CD8-positive, alpha-beta memory T cell (primary cell): Measurements from ENCODE around the gene EZH1. TPM values are rescaled to one million over a fixed set of nuclear protein-coding genes. Genes with fewer than 3 reads are reported as not detected.

ENCODE experiments used
- CTCF ChIA-PET: fragments of 350-600 bp; sonication (Branson Sonifier 250); formaldehyde crosslinking; loops from one replicate; lab custom pipeline; 2021; ENCODE audit warnings: antibody characterized with exemption; lab: Charles Lee
- POLR2A ChIA-PET: fragments of 350-600 bp; sonication (Branson Sonifier 250); formaldehyde crosslinking; loops from one replicate; lab custom pipeline; 2021; ENCODE audit warnings: antibody characterized with exemption; lab: Charles Lee
- DNase-seq, 5 donors: peaks; one replicate each; pipeline versions ENCODE4 v3.0.0 to v3.0.0-alpha.2; 2020 to 2022; ENCODE audit warnings: mixed read lengths in 1 of 5
- H3K27ac ChIP-seq: one replicate; pipeline ENCODE4 v1.7.0; 2013; ENCODE audit warnings: low read depth, mild to moderate bottlenecking, low read length, moderate library complexity
- H3K27me3 ChIP-seq: 2 replicates; pipeline ENCODE4 v1.7.0; 2013; ENCODE audit warnings: low read length, mild to moderate bottlenecking; ENCODE audit not compliant: insufficient read depth, poor library complexity, severe bottlenecking
- H3K36me3 ChIP-seq: 2 replicates; pipeline ENCODE4 v1.7.0; 2013; ENCODE audit warnings: mild to moderate bottlenecking, low read length, moderate library complexity; ENCODE audit not compliant: insufficient read depth
- H3K4me1 ChIP-seq: 2 replicates; pipeline ENCODE4 v1.7.0; 2013; ENCODE audit warnings: mild to moderate bottlenecking, low read length, moderate library complexity; ENCODE audit not compliant: insufficient read depth
- H3K4me3 ChIP-seq: 2 replicates; pipeline ENCODE4 v1.7.0; 2013; ENCODE audit warnings: mild to moderate bottlenecking, low read length
- H3K9me3 ChIP-seq: 2 replicates; pipeline ENCODE4 v1.7.0; 2013; ENCODE audit warnings: mild to moderate bottlenecking, low read length
- H3K27ac Mint-ChIP-seq, 8 donors: one replicate each; pipeline ENCODE4 v1.8.0; 2020 to 2021; ENCODE audit warnings: mixed read lengths in 8 of 8, mild to moderate bottlenecking in 6 of 8, inconsistent platforms in 3 of 8, moderate library complexity in 3 of 8
- H3K27me3 Mint-ChIP-seq, 2 donors: one replicate each; pipeline ENCODE4 v1.8.0; 2020 to 2021; ENCODE audit warnings: mixed read lengths in 2 of 2, mild to moderate bottlenecking in 1 of 2, moderate library complexity in 1 of 2
- H3K36me3 Mint-ChIP-seq, 3 donors: one replicate each; pipeline ENCODE4 v1.8.0; 2020 to 2021; ENCODE audit warnings: mixed read lengths in 3 of 3, inconsistent platforms in 1 of 3, mild to moderate bottlenecking in 1 of 3
- H3K4me1 Mint-ChIP-seq, 3 donors: one replicate each; pipeline ENCODE4 v1.8.0; 2020 to 2021; ENCODE audit warnings: mixed read lengths in 3 of 3, inconsistent platforms in 1 of 3, mild to moderate bottlenecking in 1 of 3
- H3K4me3 Mint-ChIP-seq, 7 donors: one replicate each; pipeline ENCODE4 v1.8.0; 2020 to 2021; ENCODE audit warnings: mixed read lengths in 7 of 7, mild to moderate bottlenecking in 6 of 7, moderate library complexity in 4 of 7, inconsistent platforms in 2 of 7
- H3K9me3 Mint-ChIP-seq, 5 donors: one replicate each; pipeline ENCODE4 v1.8.0; 2020 to 2022; ENCODE audit warnings: mixed read lengths in 5 of 5, mild to moderate bottlenecking in 3 of 5, moderate library complexity in 2 of 5, inconsistent platforms in 1 of 5
- polyA plus RNA-seq: library from polyadenylated mRNA; unstranded; fragments of 300-500 nt; fragmentation: Illumina TruSeq; gene quantifications from one replicate; pipeline ENCODE4 v1.2.3, GENCODE V29; 2021
- total RNA-seq, 2 experiments: library from RNA; stranded (reverse); gene quantifications; one replicate each; pipeline ENCODE4 v1.2.3, GENCODE V29; 2021

The EZH1 gene
- total and polyA plus RNA-seq, 3 experiments from 2014 or later, result 37.2 to 42.6 (median 40.8) TPM

GRCh38 chr17:42704490-42704836, 40.4 kb downstream of the EZH1 start:
- Mint-ChIP-seq H3K4me3 (peak overlapping the region in 1 of 7 donors; percentile 37), H3K27ac (no peak overlapping the region), H3K4me1 (peaks cover 10 to 48% (median 16%) of the 10 kb centered on the region in 3 donors), H3K9me3 (no peaks in the 10 kb centered on the region), H3K36me3 (peaks cover 31 to 92% (median 46%) of the 10 kb centered on the region in 3 donors), H3K27me3 (no peaks in the 10 kb centered on the region)
- ChIA-PET CTCF (interaction anchor here (0.6 kb wide), 1 partner anchor 58 kb away, joined by 3 read pairs; no protein-coding TSS in a partner anchor), POLR2A (no interaction called here)
- no peak for DNase-seq
- peaks cover 57% of the 10 kb centered on the region for H3K36me3 ChIP-seq
- H3K4me1 ChIP-seq, result peaks cover 24% of the 10 kb centered on the region
- H3K27me3 ChIP-seq, result no peaks in the 10 kb centered on the region
- no peaks in the 10 kb centered on the region for H3K9me3 ChIP-seq
- no peak overlapping the region for H3K27ac ChIP-seq
- no peak overlapping the region for H3K4me3 ChIP-seq

- peak overlapping the region in 1 of 8 donors; percentile 71 for H3K27ac Mint-ChIP-seq
- no peak for DNase-seq
- H3K4me1 Mint-ChIP-seq, result peaks cover 6 to 30% (median 10%) of the 10 kb centered on the region in 3 donors
- no peaks in the 10 kb centered on the region for H3K9me3 Mint-ChIP-seq
- no peaks in the 10 kb centered on the region for H3K27me3 ChIP-seq
- H3K9me3 ChIP-seq, result no peaks in the 10 kb centered on the region
- H3K36me3 Mint-ChIP-seq, result peaks cover 19 to 80% (median 29%) of the 10 kb centered on the region in 3 donors
- H3K27ac ChIP-seq, result no peak overlapping the region
- peaks cover 0 to 2% of the 10 kb centered on the region in 2 donors for H3K27me3 Mint-ChIP-seq
- peak overlapping the region in 1 of 7 donors; percentile 9 for H3K4me3 Mint-ChIP-seq
- H3K4me3 ChIP-seq, result no peak overlapping the region
- POLR2A ChIA-PET, result no interaction called here
- H3K36me3 ChIP-seq, result peaks cover 44% of the 10 kb centered on the region
- H3K4me1 ChIP-seq, result peaks cover 17% of the 10 kb centered on the region
- CTCF ChIA-PET, result no interaction called here
Observed at GRCh38 chr17:42702446-42702845, 42.4 kb downstream of the EZH1 start.

- Mint-ChIP-seq H3K9me3 (no peaks in the 10 kb centered on the region), H3K4me1 (peaks cover 0 to 14% (median 0%) of the 10 kb centered on the region in 3 donors), H3K27ac (no peak overlapping the region), H3K36me3 (peaks cover 18 to 70% (median 29%) of the 10 kb centered on the region in 3 donors), H3K4me3 (no peak overlapping the region), H3K27me3 (peaks cover 0 to 2% of the 10 kb centered on the region in 2 donors)
- peaks cover under 1% of the 10 kb centered on the region for H3K4me1 ChIP-seq
- ChIA-PET POLR2A (no interaction called here), CTCF (interaction anchor here (1.3 kb wide), 1 partner anchor 122 kb away, joined by 4 read pairs; no protein-coding TSS in a partner anchor)
- H3K27me3 ChIP-seq, result no peaks in the 10 kb centered on the region
- H3K9me3 ChIP-seq, result no peaks in the 10 kb centered on the region
- no peak overlapping the region for H3K27ac ChIP-seq
- no peak for DNase-seq
- no peak overlapping the region for H3K4me3 ChIP-seq
- peaks cover 39% of the 10 kb centered on the region for H3K36me3 ChIP-seq
Observed at GRCh38 chr17:42700586-42701289, 44.1 kb downstream of the EZH1 start.

GRCh38 chr17:42699415-42699740, 45.5 kb downstream of the EZH1 start:
- Histone ChIP-seq H3K4me3 (no peak overlapping the region), H3K27ac (no peak overlapping the region), H3K27me3 (no peaks in the 10 kb centered on the region), H3K36me3 (peaks cover 26% of the 10 kb centered on the region), H3K4me1 (no peaks in the 10 kb centered on the region), H3K9me3 (no peaks in the 10 kb centered on the region)
- no peak for DNase-seq
- H3K4me1 Mint-ChIP-seq, result peaks cover 0 to 4% (median 0%) of the 10 kb centered on the region in 3 donors
- peak overlapping the region in 1 of 8 donors; percentile 63 for H3K27ac Mint-ChIP-seq
- ChIA-PET CTCF (interaction anchor here (2.1 kb wide), 1 partner anchor 20 kb away, joined by 6 read pairs; no protein-coding TSS in a partner anchor), POLR2A (no interaction called here)
- H3K9me3 Mint-ChIP-seq, result no peaks in the 10 kb centered on the region
- peaks cover 0 to 2% of the 10 kb centered on the region in 2 donors for H3K27me3 Mint-ChIP-seq
- peaks cover 10 to 58% (median 20%) of the 10 kb centered on the region in 3 donors for H3K36me3 Mint-ChIP-seq
- H3K4me3 Mint-ChIP-seq, result no peak overlapping the region

- Mint-ChIP-seq H3K27ac (no peak overlapping the region), H3K27me3 (peaks cover 0 to 2% of the 10 kb centered on the region in 2 donors), H3K4me1 (peaks cover 0 to 4% (median 0%) of the 10 kb centered on the region in 3 donors), H3K4me3 (no peak overlapping the region), H3K36me3 (peaks cover 8 to 53% (median 18%) of the 10 kb centered on the region in 3 donors), H3K9me3 (no peaks in the 10 kb centered on the region)
- Histone ChIP-seq H3K4me1 (no peaks in the 10 kb centered on the region), H3K36me3 (peaks cover 22% of the 10 kb centered on the region), H3K27me3 (no peaks in the 10 kb centered on the region), H3K27ac (no peak overlapping the region), H3K4me3 (no peak overlapping the region), H3K9me3 (no peaks in the 10 kb centered on the region)
- ChIA-PET CTCF (interaction anchor here (2.1 kb wide), 1 partner anchor 19 kb away, joined by 6 read pairs; no protein-coding TSS in a partner anchor), POLR2A (no interaction called here)
- no peak for DNase-seq
Observed at GRCh38 chr17:42698736-42699414, 46.0 kb downstream of the EZH1 start.

GRCh38 chr17:42697108-42697811, 47.6 kb downstream of the EZH1 start:
- Histone ChIP-seq H3K27ac (no peak overlapping the region), H3K36me3 (peaks cover 10% of the 10 kb centered on the region), H3K27me3 (no peaks in the 10 kb centered on the region), H3K4me3 (no peak overlapping the region), H3K4me1 (no peaks in the 10 kb centered on the region), H3K9me3 (no peaks in the 10 kb centered on the region)
- CTCF ChIA-PET, result no interaction called here
- peaks cover 0 to 4% (median 0%) of the 10 kb centered on the region in 3 donors for H3K4me1 Mint-ChIP-seq
- POLR2A ChIA-PET, result no interaction called here
- peaks cover 0 to 2% of the 10 kb centered on the region in 2 donors for H3K27me3 Mint-ChIP-seq
- peaks cover 3 to 39% (median 6%) of the 10 kb centered on the region in 3 donors for H3K36me3 Mint-ChIP-seq
- H3K9me3 Mint-ChIP-seq, result no peaks in the 10 kb centered on the region
- no peak overlapping the region for H3K4me3 Mint-ChIP-seq
- H3K27ac Mint-ChIP-seq, result peak overlapping the region in 1 of 8 donors; percentile 86
- no peak for DNase-seq

GRCh38 chr17:42695500-42695899, 49.3 kb downstream of the EZH1 start:
- Mint-ChIP-seq H3K27ac (no peak overlapping the region), H3K36me3 (peaks cover 0 to 22% (median 3%) of the 10 kb centered on the region in 3 donors), H3K4me3 (no peak overlapping the region), H3K9me3 (no peaks in the 10 kb centered on the region), H3K27me3 (peaks cover 0 to 2% of the 10 kb centered on the region in 2 donors), H3K4me1 (no peaks in the 10 kb centered on the region)
- no peaks in the 10 kb centered on the region for H3K4me1 ChIP-seq
- ChIA-PET POLR2A (no interaction called here), CTCF (no interaction called here)
- no peak overlapping the region for H3K4me3 ChIP-seq
- peaks cover 6% of the 10 kb centered on the region for H3K36me3 ChIP-seq
- DNase-seq, result no peak
- no peaks in the 10 kb centered on the region for H3K9me3 ChIP-seq
- H3K27me3 ChIP-seq, result no peaks in the 10 kb centered on the region
- H3K27ac ChIP-seq, result no peak overlapping the region
